IMR-90 (cell line): Measurements from ENCODE around the gene MRGPRE. TPM values are rescaled to one million over a fixed set of nuclear protein-coding genes. Genes with fewer than 3 reads are reported as not detected.

Experiments
- ATAC-seq: fragments of 200-7000 bp; cut with Tn5 transposase; 2 replicates; pipeline ENCODE4 v1.9.1; 2020; ENCODE audit warnings: low read depth, mild to moderate bottlenecking, moderate library complexity
- BruUV-seq: library from RNA; stranded (reverse); fragments of 400-500 nt; replicated peaks from 2 replicates; lab custom pipeline; 2021; lab: Mats Ljungman, UMichigan
- CTCF ChIA-PET: fragments of 300-600 bp; formaldehyde crosslinking; extraction: SDS; loops from one replicate; lab custom pipeline; 2021; ENCODE audit warnings: antibody characterized with exemption; lab: Yijun Ruan, JAX
- POLR2A ChIA-PET: fragments of 300-600 bp; sonication (Branson Sonifier 250); formaldehyde crosslinking; loops from one replicate; lab custom pipeline; 2022; ENCODE audit warnings: antibody characterized with exemption; ENCODE audit not compliant: unreplicated experiment; lab: Charles Lee
- DNase-seq: peaks from one replicate; pipeline ENCODE4 v3.0.0; 2013
- H2AFZ ChIP-seq: replicated peaks from 2 replicates; pipeline ENCODE3; 2013; ENCODE audit warnings: low read length, mild to moderate bottlenecking; ENCODE audit not compliant: poor library complexity
- H2AK5ac ChIP-seq: 2 replicates; pipeline ENCODE4 v1.6.1; 2013; ENCODE audit warnings: low read depth, low read length, inconsistent platforms
- H2AK9ac ChIP-seq: replicated peaks from 2 replicates; pipeline ENCODE3; 2013; ENCODE audit warnings: mild to moderate bottlenecking, low read depth, low read length, moderate library complexity; ENCODE audit not compliant: poor library complexity
- H2BK120ac ChIP-seq: 2 replicates; pipeline ENCODE4 v1.6.1; 2013; ENCODE audit warnings: low read depth, low read length, inconsistent platforms
- H2BK15ac ChIP-seq: 3 replicates; pipeline ENCODE4 v1.6.1; 2013; ENCODE audit warnings: low read depth, low read length, inconsistent platforms
- H2BK20ac ChIP-seq: 2 replicates; pipeline ENCODE4 v1.6.1; 2013; ENCODE audit warnings: low read depth, mild to moderate bottlenecking, inconsistent platforms, low read length, moderate library complexity
- H2BK5ac ChIP-seq: 2 replicates; pipeline ENCODE4 v1.6.1; 2013; ENCODE audit warnings: mild to moderate bottlenecking, low read depth, low read length, inconsistent platforms; ENCODE audit not compliant: poor library complexity, severe bottlenecking
- H3K14ac ChIP-seq: replicated peaks from 2 replicates; pipeline ENCODE4 v1.6.1; 2013; ENCODE audit warnings: low read depth, low read length, inconsistent platforms
- H3K18ac ChIP-seq: 2 replicates; pipeline ENCODE4 v1.6.1; 2013; ENCODE audit warnings: low read depth, low read length, control low read depth
- H3K23ac ChIP-seq: 2 replicates; pipeline ENCODE4 v1.6.1; 2013; ENCODE audit warnings: low read depth, low read length, inconsistent platforms
- H3K27ac ChIP-seq: 2 replicates; pipeline ENCODE4 v1.5.1; 2013; ENCODE audit warnings: mild to moderate bottlenecking, control low read depth, low read length; ENCODE audit not compliant: insufficient read depth
- H3K27me3 ChIP-seq: 2 replicates; pipeline ENCODE4 v1.6.1; 2013; ENCODE audit warnings: low read length; ENCODE audit not compliant: control insufficient read depth, insufficient read depth
- H3K36me3 ChIP-seq: 2 replicates; pipeline ENCODE4 v1.6.1; 2013; ENCODE audit warnings: low read length, mixed read lengths; ENCODE audit not compliant: control insufficient read depth, insufficient read depth
- H3K4ac ChIP-seq: 2 replicates; pipeline ENCODE4 v1.6.1; 2013; ENCODE audit warnings: low read depth, low read length, inconsistent platforms
- H3K4me1 ChIP-seq: 2 replicates; pipeline ENCODE4 v1.6.1; 2013; ENCODE audit warnings: low read length, mixed read lengths; ENCODE audit not compliant: control insufficient read depth, insufficient read depth
- H3K4me2 ChIP-seq: 2 replicates; pipeline ENCODE4 v1.6.1; 2013; ENCODE audit warnings: low read depth, mild to moderate bottlenecking, control low read depth, low read length, moderate library complexity
- H3K4me3 ChIP-seq: 2 replicates; pipeline ENCODE4 v1.5.1; 2013; ENCODE audit warnings: low read depth, mild to moderate bottlenecking, control low read depth, low read length, moderate library complexity; ENCODE audit not compliant: insufficient read depth
- H3K56ac ChIP-seq: 2 replicates; pipeline ENCODE4 v1.6.1; 2013; ENCODE audit warnings: low read length, inconsistent platforms; ENCODE audit not compliant: insufficient read depth; ENCODE audit errors: extremely low read depth
- H3K79me1 ChIP-seq, 2 experiments: 2 replicates each; pipeline ENCODE4 v1.6.1; 2013; ENCODE audit warnings: low read length in 2 of 2, inconsistent platforms in 1 of 2, low read depth in 1 of 2
- H3K9ac ChIP-seq: 2 replicates; pipeline ENCODE4 v1.6.1; 2013; ENCODE audit warnings: low read depth, low read length, control low read depth
- H3K9me1 ChIP-seq: 2 replicates; pipeline ENCODE4 v1.6.1; 2013; ENCODE audit warnings: low read length, inconsistent platforms; ENCODE audit not compliant: insufficient read depth
- H3K9me3 ChIP-seq: 2 replicates; pipeline ENCODE4 v1.6.1; 2013; ENCODE audit warnings: low read length; ENCODE audit not compliant: control insufficient read depth, insufficient read depth
- H4K20me1 ChIP-seq: 2 replicates; pipeline ENCODE4 v1.6.1; 2013; ENCODE audit warnings: low read length, inconsistent platforms; ENCODE audit not compliant: insufficient read depth
- H4K5ac ChIP-seq: 2 replicates; pipeline ENCODE4 v1.6.1; 2013; ENCODE audit warnings: mild to moderate bottlenecking, low read depth, low read length, control low read depth
- H4K8ac ChIP-seq, 2 experiments: 2 replicates each; pipeline ENCODE4 v1.6.1; 2013; ENCODE audit warnings: low read depth in 2 of 2, low read length in 2 of 2, control low read depth in 1 of 2, inconsistent platforms in 1 of 2
- H4K91ac ChIP-seq: 2 replicates; pipeline ENCODE4 v1.6.1; 2013; ENCODE audit warnings: low read depth, low read length, inconsistent platforms; ENCODE audit not compliant: insufficient read depth
- BHLHE40 ChIP-seq: fragments of 150-350 bp; IDR thresholded peaks from 2 replicates; pipeline ENCODE4 v1.6.1; 2016; ENCODE audit warnings: mild to moderate bottlenecking, low read depth, low read length
- CEBPB ChIP-seq: IDR thresholded peaks from 2 replicates; pipeline ENCODE4 v1.6.1; 2012; ENCODE audit warnings: low read depth, low read length, improper control_type of control experiment
- CHD1 ChIP-seq: IDR thresholded peaks from 2 replicates; pipeline ENCODE4 v1.6.1; 2012; ENCODE audit warnings: low read depth, low read length, improper control_type of control experiment
- CTCF ChIP-seq: conservative IDR thresholded peaks from 2 replicates; pipeline ENCODE4 v1.5.1; 2012; ENCODE audit warnings: mild to moderate bottlenecking, low read depth, low read length, improper control_type of control experiment
- MAFK ChIP-seq: IDR thresholded peaks from 2 replicates; pipeline ENCODE4 v1.6.1; 2012; ENCODE audit warnings: low read depth, low read length, improper control_type of control experiment
- MAZ ChIP-seq: IDR thresholded peaks from 2 replicates; pipeline ENCODE4 v1.6.1; 2012; ENCODE audit warnings: low read depth, mild to moderate bottlenecking, low read length, improper control_type of control experiment, moderate library complexity, borderline replicate concordance
- RAD21 ChIP-seq: IDR thresholded peaks from 2 replicates; pipeline ENCODE4 v1.6.1; 2012; ENCODE audit warnings: low read length, improper control_type of control experiment
- RCOR1 ChIP-seq: IDR thresholded peaks from 2 replicates; pipeline ENCODE4 v1.6.1; 2012; ENCODE audit warnings: mild to moderate bottlenecking, low read length, improper control_type of control experiment; ENCODE audit not compliant: insufficient replicate concordance
- RFX5 ChIP-seq: IDR thresholded peaks from 2 replicates; pipeline ENCODE4 v1.8.0; 2012; ENCODE audit warnings: low read depth, mild to moderate bottlenecking, low read length, moderate library complexity
- SMC3 ChIP-seq: fragments of 150-350 bp; IDR thresholded peaks from 2 replicates; pipeline ENCODE4 v1.6.1; 2016; ENCODE audit warnings: low read depth, mild to moderate bottlenecking, antibody characterized with exemption, low read length, moderate library complexity
- USF2 ChIP-seq: fragments of 150-350 bp; IDR thresholded peaks from 2 replicates; pipeline ENCODE4 v1.6.1; 2017; ENCODE audit warnings: mild to moderate bottlenecking, antibody characterized with exemption, low read length, low read depth
- WGBS, 2 experiments: methylation state at CpG; one replicate each; pipeline versions ENCODE4 v1.1.5 to v1.1.7; 2013; ENCODE audit warnings: missing lambda C conversion rate in 2 of 2; ENCODE audit not compliant: insufficient read length in 1 of 2; ENCODE audit errors: extremely low coverage in 2 of 2; 5-methylcytosine and 5-hydroxymethylcytosine counted together
- dilution Hi-C: fragments of 300-500 bp; cut with HindIII; formaldehyde crosslinking; loops from one replicate; pipeline ENCODE4 v1.14.3; 2018; ENCODE audit warnings: low sequenced_read_pairs; ENCODE audit not compliant: unreplicated experiment
- in situ Hi-C: fragments of 300-500 bp; cut with MboI; formaldehyde crosslinking; loops from 3 replicates; pipeline ENCODE4 v1.14.3; 2019; ENCODE audit warnings: low sequenced_read_pairs, inconsistent platforms, mixed read lengths
- intact Hi-C: fragments of 100-400 bp; cut with micrococcal nuclease; formaldehyde crosslinking; loops from 2 replicates; pipeline ENCODE4 v1.10.0; 2022
- polyA plus RNA-seq, 3 experiments: library from polyadenylated mRNA; depleted of rRNA; stranded (reverse); fragments of >200 nt; gene quantifications; 2 replicates each; pipeline ENCODE4 v1.2.3, GENCODE V29; 2012; ENCODE audit warnings: low replicate concordance in 1 of 3
- total RNA-seq: library from RNA; depleted of rRNA; stranded (reverse); fragments of >200 nt; gene quantifications from 2 replicates; pipeline ENCODE4 v1.2.3, GENCODE V29; 2012

The MRGPRE gene
- total and polyA plus RNA-seq, 2 of the 4 experiments (the other 2 are of a cell fraction): not detected

GRCh38 chr11:3234846-3235245 lies 2.6 kb upstream of the MRGPRE start:
- 25% methylated on average over 2 of the region's 7 CpGs; no CpG with 5 or more reads in 1 of the 2 experiments for WGBS, 2 experiments

More at GRCh38 chr11:3234846-3235245, 2.6 kb upstream of the MRGPRE start:
- no peak overlapping the region for H3K4me2 ChIP-seq
- no TSS peak for BruUV-seq
- no peak overlapping the region for H3K56ac ChIP-seq
- intact Hi-C loops: no loop called here
- TF ChIP-seq CTCF: no peak
- TF ChIP-seq MAZ: no peak
- no peak for TF ChIP-seq RFX5
- no peak for TF ChIP-seq RCOR1
- TF ChIP-seq MAFK: no peak
- no peak for TF ChIP-seq BHLHE40
- TF ChIP-seq RAD21: no peak
- no peak for TF ChIP-seq CHD1
- no peak for TF ChIP-seq USF2
- TF ChIP-seq SMC3: no peak
- TF ChIP-seq CEBPB: no peak
- H3K4me3 ChIP-seq: no peak overlapping the region
- in situ Hi-C loops: no loop called here
- no peak overlapping the region for H3K18ac ChIP-seq
- H2BK120ac ChIP-seq: no peak overlapping the region
- H2BK20ac ChIP-seq: no peak overlapping the region
- no peak overlapping the region for H3K4ac ChIP-seq
- H3K14ac ChIP-seq: no peak overlapping the region
- H3K23ac ChIP-seq: no peak overlapping the region
- H3K9me3 ChIP-seq: peaks cover 5% of the 10 kb centered on the region; the same call in 1 of the 2 replicates
- dilution Hi-C loops: no loop called here
- H4K5ac ChIP-seq: no peak overlapping the region
- no peak overlapping the region for H3K9ac ChIP-seq
- no peak overlapping the region for H2BK15ac ChIP-seq
- no peaks in the 10 kb centered on the region for H3K79me1 ChIP-seq
- no peak overlapping the region for H2AK9ac ChIP-seq
- H4K91ac ChIP-seq: no peak overlapping the region
- ATAC-seq: no peak
- ChIA-PET POLR2A (no interaction called here), CTCF (interaction anchor here (0.6 kb wide), 1 partner anchor 18 kb away, joined by 6 read pairs; no protein-coding TSS in a partner anchor)
- no peaks in the 10 kb centered on the region for H3K9me1 ChIP-seq
- no peak overlapping the region for H2AK5ac ChIP-seq
- no peak overlapping the region for H4K8ac ChIP-seq
- no peaks in the 10 kb centered on the region for H3K36me3 ChIP-seq
- no peaks in the 10 kb centered on the region for H4K20me1 ChIP-seq
- no peak overlapping the region for H2AFZ ChIP-seq
- DNase-seq: no peak
- H3K27me3 ChIP-seq: peaks cover 52% of the 10 kb centered on the region
- no peak overlapping the region for H3K27ac ChIP-seq
- H3K4me1 ChIP-seq: no peaks in the 10 kb centered on the region
- no peak overlapping the region for H2BK5ac ChIP-seq
